Astrocyte (in vitro differentiated cells and primary cell): Measurements from ENCODE around the gene LHFPL2. TPM values are rescaled to one million over a fixed set of nuclear protein-coding genes. Genes with fewer than 3 reads are reported as not detected.

ENCODE experiments used
- DNase-seq: peaks from one replicate; pipeline ENCODE4 v3.0.0-alpha.2; 2010; ENCODE audit warnings: low read depth
- FAIRE-seq: peaks from 2 replicates; lab custom pipeline; 2011; peaks lifted over from hg19 to GRCh38; lab: Jason Lieb, UNC
- H2AFZ ChIP-seq: 2 replicates; pipeline ENCODE4 v1.6.0; 2012; ENCODE audit warnings: low read depth, low read length, inconsistent platforms
- H3K27ac ChIP-seq: 2 replicates; pipeline ENCODE4 v1.5.1; 2011; ENCODE audit warnings: low read depth, low read length, inconsistent platforms
- H3K27me3 ChIP-seq: 2 replicates; pipeline ENCODE4 v1.6.0; 2011; ENCODE audit warnings: low read length, inconsistent platforms; ENCODE audit not compliant: insufficient read depth
- H3K36me3 ChIP-seq: 2 replicates; pipeline ENCODE4 v1.5.1; 2011; ENCODE audit warnings: low read length, inconsistent platforms; ENCODE audit not compliant: insufficient read depth
- H3K4me1 ChIP-seq: 2 replicates; pipeline ENCODE4 v1.5.1; 2011; ENCODE audit warnings: low read length, inconsistent platforms; ENCODE audit not compliant: insufficient read depth
- H3K4me2 ChIP-seq: 2 replicates; pipeline ENCODE4 v1.6.0; 2012; ENCODE audit warnings: low read length, inconsistent platforms
- H3K4me3 ChIP-seq: 2 replicates; pipeline ENCODE4 v1.5.1; 2011; ENCODE audit warnings: low read depth, mild to moderate bottlenecking, low read length, inconsistent platforms; ENCODE audit not compliant: insufficient read depth
- H3K79me2 ChIP-seq: 2 replicates; pipeline ENCODE4 v1.6.0; 2012; ENCODE audit warnings: mild to moderate bottlenecking, low read length, inconsistent platforms; ENCODE audit not compliant: insufficient read depth
- H3K9ac ChIP-seq: 2 replicates; pipeline ENCODE4 v1.6.0; 2012; ENCODE audit warnings: mild to moderate bottlenecking, low read length, inconsistent platforms
- H3K9me3 ChIP-seq: 2 replicates; pipeline ENCODE4 v1.5.1; 2012; ENCODE audit warnings: low read depth, mild to moderate bottlenecking, low read length, inconsistent platforms; ENCODE audit not compliant: insufficient read depth
- H4K20me1 ChIP-seq: 2 replicates; pipeline ENCODE4 v1.6.0; 2012; ENCODE audit warnings: low read length, inconsistent platforms; ENCODE audit not compliant: insufficient read depth
- H3K27ac Mint-ChIP-seq: one replicate; pipeline ENCODE4 v1.8.0; 2021; ENCODE audit warnings: mild to moderate bottlenecking, mixed read lengths; ENCODE audit not compliant: unreplicated experiment
- H3K27me3 Mint-ChIP-seq: one replicate; pipeline ENCODE4 v1.8.0; 2021; ENCODE audit warnings: low read depth, mixed read lengths; ENCODE audit not compliant: unreplicated experiment
- H3K36me3 Mint-ChIP-seq: one replicate; pipeline ENCODE4 v1.8.0; 2021; ENCODE audit warnings: low read depth, mixed read lengths; ENCODE audit not compliant: unreplicated experiment
- H3K4me1 Mint-ChIP-seq: one replicate; pipeline ENCODE4 v1.8.0; 2021; ENCODE audit warnings: low read depth, mixed read lengths; ENCODE audit not compliant: unreplicated experiment
- H3K4me3 Mint-ChIP-seq: one replicate; pipeline ENCODE4 v1.8.0; 2021; ENCODE audit warnings: mild to moderate bottlenecking, moderate library complexity, mixed read lengths; ENCODE audit not compliant: unreplicated experiment
- H3K9me3 Mint-ChIP-seq: one replicate; pipeline ENCODE4 v1.8.0; 2021; ENCODE audit warnings: mild to moderate bottlenecking, mixed read lengths; ENCODE audit not compliant: unreplicated experiment
- CTCF ChIP-seq: IDR thresholded peaks from 2 replicates; pipeline ENCODE4 v1.5.1; 2011; ENCODE audit warnings: low read depth, mild to moderate bottlenecking, inconsistent platforms, low read length, moderate library complexity; ENCODE audit not compliant: insufficient read depth
- EZH2 ChIP-seq: IDR thresholded peaks from 2 replicates; pipeline ENCODE4 v1.6.1; 2012; ENCODE audit warnings: mild to moderate bottlenecking, low read length, inconsistent platforms; ENCODE audit not compliant: insufficient read depth
- total RNA-seq: library from RNA; stranded (reverse); gene quantifications from 2 replicates; pipeline ENCODE4 v1.2.1, GENCODE V29; 2021

LHFPL2 gene
- total RNA-seq, 1 donor from 2014 or later: 17.0 TPM

GRCh38 chr5:78475370-78475769 lies 173.2 kb downstream of the LHFPL2 start:
- Mint-ChIP-seq H3K9me3 (no peaks in the 10 kb centered on the region), H3K4me3 (no peak overlapping the region), H3K4me1 (no peaks in the 10 kb centered on the region), H3K36me3 (no peaks in the 10 kb centered on the region), H3K27me3 (no peaks in the 10 kb centered on the region), H3K27ac (no peak overlapping the region)
- H3K27me3 ChIP-seq: no peaks in the 10 kb centered on the region
- no peaks in the 10 kb centered on the region for H3K36me3 ChIP-seq
- no peak overlapping the region for H3K27ac ChIP-seq
- H2AFZ ChIP-seq: no peak overlapping the region
- FAIRE-seq (no peak), DNase-seq (no peak)
- H3K4me3 ChIP-seq: no peak overlapping the region
- TF ChIP-seq EZH2: no peak
- no peak for TF ChIP-seq CTCF
- H4K20me1 ChIP-seq: no peaks in the 10 kb centered on the region
- no peak overlapping the region for H3K9ac ChIP-seq
- no peaks in the 10 kb centered on the region for H3K4me1 ChIP-seq
- H3K79me2 ChIP-seq: no peaks in the 10 kb centered on the region
- no peaks in the 10 kb centered on the region for H3K9me3 ChIP-seq
- no peak overlapping the region for H3K4me2 ChIP-seq

GRCh38 chr5:78473751-78474150 lies 174.8 kb downstream of the LHFPL2 start:
- DNase-seq: no peak
- Histone ChIP-seq H2AFZ (no peak overlapping the region), H3K4me1 (no peaks in the 10 kb centered on the region), H4K20me1 (no peaks in the 10 kb centered on the region), H3K4me2 (no peak overlapping the region), H3K27me3 (no peaks in the 10 kb centered on the region), H3K9me3 (no peaks in the 10 kb centered on the region), H3K79me2 (no peaks in the 10 kb centered on the region), H3K9ac (no peak overlapping the region), H3K4me3 (no peak overlapping the region), H3K27ac (no peak overlapping the region), H3K36me3 (no peaks in the 10 kb centered on the region)
- H3K4me1 Mint-ChIP-seq: no peaks in the 10 kb centered on the region
- H3K27me3 Mint-ChIP-seq: no peaks in the 10 kb centered on the region
- no peaks in the 10 kb centered on the region for H3K9me3 Mint-ChIP-seq
- FAIRE-seq: no peak
- no peak overlapping the region for H3K4me3 Mint-ChIP-seq
- H3K27ac Mint-ChIP-seq: no peak overlapping the region
- no peaks in the 10 kb centered on the region for H3K36me3 Mint-ChIP-seq
- TF ChIP-seq CTCF (no peak), EZH2 (no peak)

- no peak overlapping the region for H3K27ac ChIP-seq
- TF ChIP-seq CTCF (peak; percentile 38), EZH2 (no peak)
- H3K4me1 Mint-ChIP-seq: no peaks in the 10 kb centered on the region
- no peaks in the 10 kb centered on the region for H3K79me2 ChIP-seq
- no peaks in the 10 kb centered on the region for H3K9me3 Mint-ChIP-seq
- no peak overlapping the region for H3K27ac Mint-ChIP-seq
- no peak overlapping the region for H3K4me2 ChIP-seq
- no peak overlapping the region for H2AFZ ChIP-seq
- no peaks in the 10 kb centered on the region for H4K20me1 ChIP-seq
- no peaks in the 10 kb centered on the region for H3K27me3 Mint-ChIP-seq
- no peaks in the 10 kb centered on the region for H3K36me3 ChIP-seq
- no peak overlapping the region for H3K4me3 ChIP-seq
- peak; percentile 15 for DNase-seq
- H3K4me1 ChIP-seq: no peaks in the 10 kb centered on the region
- no peaks in the 10 kb centered on the region for H3K9me3 ChIP-seq
- H3K9ac ChIP-seq: no peak overlapping the region
- H3K36me3 Mint-ChIP-seq: no peaks in the 10 kb centered on the region
- no peak for FAIRE-seq
- no peak overlapping the region for H3K4me3 Mint-ChIP-seq
- H3K27me3 ChIP-seq: no peaks in the 10 kb centered on the region
Measured at GRCh38 chr5:78472469-78473106, 176.0 kb downstream of the LHFPL2 start.
